NCI-H345 treated with DMSO at 0.1 percent for 48 hours (cell line): ENCODE results near the gene THSD4.

Experiments
- DNase-seq: peaks from one replicate; lab custom pipeline; 2025; ENCODE audit not compliant: unreplicated experiment; lab: John Stamatoyannopoulos, UW

The THSD4 gene

DNA sequence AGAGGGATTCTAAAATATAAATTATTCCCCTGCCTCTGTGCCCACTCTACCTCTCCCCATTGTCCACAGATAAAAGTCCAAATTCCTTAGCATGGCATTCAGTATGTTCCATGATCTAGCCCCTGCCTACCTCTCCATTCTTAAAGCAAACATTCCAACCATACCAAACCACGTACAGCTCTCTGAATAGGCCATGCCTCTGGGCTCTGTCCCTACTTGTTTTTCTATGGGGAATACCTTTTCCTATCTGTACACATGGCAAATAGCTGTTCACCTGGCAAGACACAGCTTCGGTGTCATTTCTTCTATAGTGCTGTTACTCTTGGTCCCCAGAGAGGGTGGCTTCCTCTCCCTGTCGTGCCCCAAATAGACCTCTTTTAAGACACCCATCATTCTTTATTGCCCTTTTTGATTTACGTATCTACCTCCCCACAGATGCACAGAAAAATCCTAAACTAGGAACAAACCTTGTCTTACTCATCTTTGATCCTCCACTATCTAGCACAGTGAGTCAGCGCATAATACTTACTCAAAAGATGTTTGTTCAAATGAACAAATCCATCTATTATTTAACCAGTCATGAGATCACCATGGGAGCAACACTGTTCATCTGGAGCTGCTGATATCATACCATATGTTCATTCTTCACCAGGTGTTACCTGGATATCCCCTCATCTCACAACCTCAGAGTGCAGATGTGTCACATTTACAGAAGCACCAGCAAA lies 329.8 kb downstream of the THSD4 start:
- no peak for DNase-seq

- DNase-seq: no peak
These were observed 332.3 kb downstream of the THSD4 start for GRCh38 chr15:71447328-71448250.

DNA sequence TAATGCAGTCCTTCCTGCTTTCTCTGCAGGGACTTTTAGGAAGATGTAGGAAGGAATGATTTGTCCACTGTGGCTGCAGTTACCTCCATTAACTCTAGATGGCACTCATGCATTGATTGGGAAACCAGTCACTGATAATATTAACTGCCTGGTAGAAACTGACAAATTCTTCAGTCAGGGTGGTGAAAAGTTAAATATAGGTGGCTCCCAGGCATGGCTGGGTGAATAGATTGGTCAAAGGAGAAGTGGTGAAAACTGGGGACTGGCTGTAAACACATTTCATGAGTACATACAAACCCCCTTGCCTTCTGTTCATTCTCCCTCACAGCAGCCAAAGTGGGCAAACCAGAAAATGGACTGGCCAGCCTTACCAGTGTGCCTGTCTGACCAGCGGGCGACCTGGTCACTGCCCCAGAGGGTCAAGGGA lies 333.4 kb downstream of the THSD4 start:
- DNase-seq: peak; percentile 5

DNA sequence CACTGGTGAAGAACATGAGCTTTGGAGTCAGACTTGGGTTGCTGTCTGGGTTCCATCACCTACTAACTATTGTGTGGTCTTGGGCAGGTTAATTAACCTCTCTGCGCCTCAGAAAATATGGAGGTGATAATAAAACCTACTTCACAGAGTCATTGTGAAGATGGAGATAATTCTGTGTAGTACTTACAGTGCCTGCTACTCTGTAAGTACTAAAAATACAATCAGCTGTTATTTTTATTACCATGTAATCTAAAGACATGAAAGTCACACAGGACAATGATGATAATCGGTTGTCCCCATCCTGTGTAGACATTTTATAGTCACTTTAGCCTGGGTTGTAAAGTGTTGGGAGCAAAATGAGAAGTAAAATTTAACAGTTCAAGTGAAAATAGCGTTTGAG lies 334.1 kb downstream of the THSD4 start:
- no peak for DNase-seq

GRCh38 chr15:71449956-71450355 lies 334.7 kb downstream of the THSD4 start:
- DNase-seq: no peak

DNA sequence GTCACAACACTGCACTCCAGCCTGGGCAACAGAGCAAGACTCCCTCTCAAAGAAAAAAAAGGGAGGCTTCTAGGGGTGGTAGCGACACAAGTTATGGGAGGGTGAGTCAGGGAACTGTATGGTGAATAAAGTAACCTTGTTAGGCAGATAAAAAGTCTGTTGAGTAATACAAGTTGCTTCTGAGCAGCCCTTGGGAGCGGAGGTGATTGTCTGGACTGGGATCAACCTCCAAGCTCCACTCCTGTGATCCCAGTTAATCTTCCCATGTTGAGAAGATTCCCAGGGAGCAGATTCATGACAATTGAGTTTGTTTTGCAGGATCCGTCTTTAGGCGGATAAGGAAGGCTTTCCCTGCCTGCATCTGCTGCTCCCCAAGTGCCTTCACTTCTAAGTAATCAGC lies 335.9 kb downstream of the THSD4 start:
- DNase-seq: no peak

- DNase-seq: no peak
These were observed 337.6 kb downstream of the THSD4 start for GRCh38 chr15:71452893-71453292.

DNA sequence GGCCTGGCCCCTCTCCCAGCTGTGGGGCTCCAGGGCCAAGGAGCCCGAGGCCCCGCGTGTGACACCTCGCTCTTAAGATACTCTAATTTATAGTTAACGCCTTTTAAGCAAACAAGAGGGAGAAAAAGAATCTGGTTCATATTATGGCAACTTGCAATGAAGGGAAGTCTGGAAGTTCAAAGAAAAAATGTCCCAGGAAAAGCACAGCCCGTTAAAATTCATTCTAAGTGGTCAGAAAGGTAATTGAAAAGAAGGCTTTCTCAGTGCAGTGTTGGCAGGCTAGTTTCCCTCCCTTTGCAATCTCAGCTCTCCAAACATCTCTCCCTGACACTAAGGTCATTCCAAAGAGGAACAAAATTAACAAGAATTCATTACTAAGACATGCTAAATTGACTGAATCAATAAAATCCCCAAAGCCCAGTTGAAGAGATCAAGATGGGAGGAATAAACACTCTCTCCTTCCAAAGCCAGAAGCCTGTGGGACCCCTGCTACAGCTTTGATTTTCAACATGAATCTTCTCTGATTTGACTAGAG lies 339.3 kb downstream of the THSD4 start:
- DNase-seq: no peak

DNA sequence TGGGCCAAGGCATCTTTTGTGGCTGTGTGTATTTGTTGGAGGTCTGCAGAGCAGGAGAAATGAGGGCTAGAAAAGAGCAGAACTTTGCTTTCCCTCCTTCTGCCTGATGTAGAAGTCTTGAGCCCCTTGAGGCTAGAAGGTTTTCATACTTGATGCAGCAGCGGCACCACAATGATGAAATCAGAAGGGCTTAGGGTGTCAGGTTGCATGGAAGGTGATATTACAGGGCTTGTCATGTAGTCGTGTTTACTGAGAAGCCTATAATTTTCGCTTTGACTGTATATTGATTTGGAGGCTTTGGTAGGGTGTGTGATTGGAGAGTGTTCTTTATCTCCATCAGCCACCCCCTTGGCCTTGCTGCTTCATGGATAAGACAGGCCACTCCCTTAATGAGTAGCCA lies 339.8 kb downstream of the THSD4 start:
- no peak for DNase-seq

DNA sequence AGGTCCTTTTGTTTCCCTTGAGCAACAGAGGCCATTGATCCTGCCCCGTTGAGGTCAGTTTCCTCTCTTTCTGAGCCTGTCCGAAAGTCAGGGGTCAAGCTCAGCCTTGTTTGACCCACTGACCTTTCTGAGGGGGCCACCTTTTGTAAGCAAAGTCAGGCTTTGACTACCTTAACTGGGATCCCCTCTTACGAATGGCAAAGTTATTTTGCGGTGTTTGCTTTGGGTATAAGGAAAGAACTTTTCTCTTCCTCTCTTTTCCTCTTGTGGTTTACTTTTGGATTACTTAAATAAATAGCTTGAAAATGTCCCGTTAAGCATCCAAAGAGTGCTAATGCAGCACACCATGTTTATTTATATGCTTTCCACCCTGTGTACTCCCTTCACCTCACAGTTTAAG lies 340.6 kb downstream of the THSD4 start:
- no peak for DNase-seq

DNA sequence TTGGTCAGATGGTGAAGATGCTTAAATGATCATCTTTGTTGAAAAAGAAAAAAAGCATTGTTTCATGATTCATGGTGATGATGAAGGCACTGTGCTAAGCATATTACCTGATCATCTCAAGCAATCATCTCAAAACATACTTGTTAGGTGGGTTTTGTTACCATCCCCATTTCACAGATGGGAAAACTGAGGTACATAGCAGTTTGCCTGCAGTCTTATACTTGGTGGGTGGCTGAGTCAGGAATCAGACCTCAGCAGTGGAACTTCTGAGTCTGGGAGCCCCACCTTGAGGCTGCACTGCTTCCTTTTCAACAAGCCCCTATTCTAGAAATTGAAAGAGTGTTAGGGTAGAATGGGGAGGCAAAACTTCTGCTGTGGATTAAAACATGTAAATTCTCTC lies 341.1 kb downstream of the THSD4 start:
- DNase-seq: no peak

GRCh38 chr15:71456811-71457210 lies 341.5 kb downstream of the THSD4 start:
- no peak for DNase-seq

- DNase-seq: no peak
These were observed 342.9 kb downstream of the THSD4 start for GRCh38 chr15:71458089-71458660.

GRCh38 chr15:71461748-71462147 lies 346.5 kb downstream of the THSD4 start:
- DNase-seq: no peak

DNA sequence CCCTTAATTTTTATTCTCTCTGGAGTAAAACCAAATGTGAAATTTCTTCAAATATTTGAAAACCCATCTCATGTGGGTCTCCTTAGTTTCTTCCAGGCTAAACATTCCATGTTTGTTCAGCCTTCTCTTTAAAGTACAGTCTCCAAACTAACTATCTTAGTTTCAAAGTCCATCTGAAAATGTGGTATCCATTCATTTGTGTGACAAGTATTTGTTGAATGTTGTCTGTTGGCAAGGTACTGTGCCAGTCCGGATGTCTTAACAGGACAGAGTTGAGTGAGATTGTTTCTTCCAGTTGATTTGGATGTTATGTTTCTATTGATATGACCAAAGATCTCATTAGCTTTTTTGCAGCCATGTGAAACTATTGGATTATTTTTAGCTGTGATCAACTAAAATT lies 347.4 kb downstream of the THSD4 start:
- no peak for DNase-seq

DNA sequence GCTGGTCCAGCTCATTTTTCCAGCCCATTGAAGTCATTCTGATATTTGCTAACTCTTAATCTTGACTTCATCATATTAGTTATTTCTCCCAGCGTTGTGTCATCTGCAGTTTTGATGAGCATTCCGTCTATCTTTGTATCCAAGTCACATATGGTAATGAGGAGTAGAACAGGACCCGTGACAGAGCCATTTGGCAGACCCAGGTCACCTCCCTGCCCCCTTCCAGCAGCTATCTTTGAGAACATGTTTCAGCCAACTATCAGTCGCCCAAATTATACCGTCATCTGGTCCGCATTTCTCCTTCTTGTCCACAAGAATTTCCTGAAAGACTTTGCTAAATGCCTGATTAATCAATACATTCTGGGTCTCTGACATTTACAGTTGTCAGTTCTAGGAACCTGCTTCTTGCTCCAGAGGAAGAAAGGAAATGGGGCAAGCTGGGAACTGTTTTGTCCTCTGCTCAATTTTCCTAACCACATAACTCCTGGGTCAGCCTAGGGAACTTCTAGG lies 347.9 kb downstream of the THSD4 start:
- no peak for DNase-seq

GRCh38 chr15:71465131-71465955 lies 350.1 kb downstream of the THSD4 start:
- DNase-seq: no peak

- DNase-seq: no peak
These were observed 353.4 kb downstream of the THSD4 start for GRCh38 chr15:71468715-71469114.

GRCh38 chr15:71469413-71469812 lies 354.1 kb downstream of the THSD4 start:
- DNase-seq: no peak

DNA sequence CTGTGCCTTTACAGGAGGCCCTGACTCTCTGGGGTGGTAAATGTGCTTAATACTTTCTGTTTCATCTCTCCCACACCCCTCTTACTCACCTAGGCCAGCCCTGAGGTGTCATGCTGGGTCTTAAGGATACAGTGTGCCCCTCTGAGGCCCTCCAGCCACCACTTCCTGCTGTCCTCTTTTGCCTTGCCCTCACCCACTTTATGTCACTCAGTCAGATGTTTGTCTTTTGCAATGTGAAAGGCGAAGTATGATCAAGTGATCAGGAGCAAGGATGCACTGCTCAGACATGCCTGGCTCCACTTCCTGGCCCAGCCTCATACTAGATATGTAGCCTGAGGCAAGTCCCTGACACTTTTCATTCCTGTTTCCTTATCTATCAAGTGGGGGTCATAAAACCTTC lies 356.1 kb downstream of the THSD4 start:
- no peak for DNase-seq

- DNase-seq: no peak
These were observed 357.3 kb downstream of the THSD4 start for GRCh38 chr15:71472566-71472965.
